OCI-LY1 (cell line): ENCODE results near the gene ANKRD11.

Source experiments
- CTCF ChIP-seq: fragments of 200-600 bp; sonication (generic), shearing (Covaris generic); IDR thresholded peaks from 2 replicates; pipeline ENCODE4 v1.5.1; 2017; ENCODE audit warnings: mild to moderate bottlenecking, antibody characterized with exemption, low read length, moderate library complexity, mixed read lengths
- EZH2 ChIP-seq: fragments of 200-600 bp; sonication (generic), shearing (Covaris generic); IDR thresholded peaks from 2 replicates; pipeline ENCODE4 v1.8.0; 2017; ENCODE audit warnings: borderline replicate concordance, mixed run types, mild to moderate bottlenecking, antibody characterized with exemption, low read length, moderate library complexity, mixed read lengths

- TF ChIP-seq CTCF (no peak), EZH2 (no peak)
Measured at GRCh38 chr16:89491974-89492687, 1.8 kb upstream of the ANKRD11 start.
